Keratinocyte (primary cell): Measurements from ENCODE around the gene LILRA1. TPM values are rescaled to one million over a fixed set of nuclear protein-coding genes. Genes with fewer than 3 reads are reported as not detected.

ENCODE experiments used
- DNase-seq: peaks from one replicate; pipeline ENCODE4 v3.0.0-alpha.2; 2011; ENCODE audit warnings: low read depth, missing footprints, low spot score
- FAIRE-seq: peaks from 2 replicates; lab custom pipeline; 2011; peaks lifted over from hg19 to GRCh38; lab: Jason Lieb, UNC
- H2AFZ ChIP-seq: 2 replicates; pipeline ENCODE4 v1.6.0; 2012; ENCODE audit warnings: low read length, control low read depth, inconsistent platforms; ENCODE audit not compliant: control insufficient read depth
- H3K27ac ChIP-seq: 2 replicates; pipeline ENCODE4 v1.5.1; 2011; ENCODE audit warnings: low read length; ENCODE audit not compliant: control insufficient read depth, insufficient read depth
- H3K27me3 ChIP-seq: 3 replicates; pipeline ENCODE4 v1.6.0; 2011; ENCODE audit warnings: low read length; ENCODE audit not compliant: control insufficient read depth, insufficient read depth; ENCODE audit errors: extremely low read depth
- H3K36me3 ChIP-seq, 2 experiments: 2 replicates in 1 of 2; 3 replicates in 1 of 2; pipeline ENCODE4 v1.5.1; 2011; ENCODE audit warnings: low read length in 2 of 2, mild to moderate bottlenecking in 1 of 2; ENCODE audit not compliant: control insufficient read depth in 2 of 2, insufficient read depth in 2 of 2; ENCODE audit errors: extremely low read depth in 1 of 2
- H3K4me1 ChIP-seq: 3 replicates; pipeline ENCODE4 v1.5.1; 2011; ENCODE audit warnings: low read length; ENCODE audit not compliant: control insufficient read depth, insufficient read depth; ENCODE audit errors: extremely low read depth
- H3K4me2 ChIP-seq: 3 replicates; pipeline ENCODE4 v1.6.0; 2011; ENCODE audit warnings: low read depth, low read length; ENCODE audit not compliant: control insufficient read depth, insufficient read depth; ENCODE audit errors: extremely low read depth
- H3K4me3 ChIP-seq, 3 experiments: fragments of 200-600 bp in 1 of 3; sonication (generic) in 1 of 3; 2 replicates in 2 of 3; 3 replicates in 1 of 3; pipeline ENCODE4 v1.5.1; 2011 to 2016; ENCODE audit warnings: low read length in 3 of 3, mild to moderate bottlenecking in 3 of 3, control low read depth in 2 of 3, inconsistent platforms in 1 of 3, low read depth in 1 of 3, mixed read lengths in 1 of 3, mixed run types in 1 of 3, moderate library complexity in 1 of 3; ENCODE audit not compliant: control insufficient read depth in 2 of 3, insufficient read depth in 2 of 3; ENCODE audit errors: extremely low read depth in 1 of 3
- H3K79me2 ChIP-seq: 2 replicates; pipeline ENCODE4 v1.6.0; 2012; ENCODE audit warnings: low read length; ENCODE audit not compliant: control insufficient read depth, insufficient read depth
- H3K9ac ChIP-seq: 3 replicates; pipeline ENCODE4 v1.6.0; 2011; ENCODE audit warnings: low read length; ENCODE audit not compliant: control insufficient read depth, insufficient read depth; ENCODE audit errors: extremely low read depth
- H3K9me1 ChIP-seq: 3 replicates; pipeline ENCODE4 v1.6.0; 2011; ENCODE audit warnings: low read length; ENCODE audit not compliant: control insufficient read depth, insufficient read depth; ENCODE audit errors: extremely low read depth
- H3K9me3 ChIP-seq: 2 replicates; pipeline ENCODE4 v1.5.1; 2012; ENCODE audit warnings: low read depth, low read length; ENCODE audit not compliant: control insufficient read depth
- H4K20me1 ChIP-seq: 3 replicates; pipeline ENCODE4 v1.6.0; 2011; ENCODE audit warnings: low read length; ENCODE audit not compliant: control insufficient read depth, insufficient read depth; ENCODE audit errors: extremely low read depth
- CTCF ChIP-seq, 3 experiments: IDR thresholded peaks in 1 of 3; conservative IDR thresholded peaks in 1 of 3; optimal IDR thresholded peaks in 1 of 3; 2 replicates in 2 of 3; 3 replicates in 1 of 3; pipeline versions ENCODE3 to v1.5.1; 2011; ENCODE audit warnings: low read length in 3 of 3, mild to moderate bottlenecking in 3 of 3, moderate library complexity in 2 of 3, control low read depth in 1 of 3, inconsistent platforms in 1 of 3; ENCODE audit not compliant: insufficient read depth in 2 of 3; ENCODE audit errors: extremely low read depth in 1 of 3
- EZH2 ChIP-seq: IDR thresholded peaks from one replicate; pipeline ENCODE4 v1.6.1; 2012; ENCODE audit warnings: inconsistent platforms, mild to moderate bottlenecking, low read length, moderate library complexity
- dilution Hi-C: fragments of 300-500 bp; cut with MboI; formaldehyde crosslinking; loops from one replicate; pipeline ENCODE4 v1.7.0; 2020; ENCODE audit warnings: low sequenced_read_pairs; ENCODE audit not compliant: extremely low pct_ligation_motif_present
- polyA plus RNA-seq, 5 experiments: library from polyadenylated mRNA; depleted of rRNA in 3 of 5; stranded (reverse) in 3 of 5; stranded (forward) in 1 of 5; unstranded in 1 of 5; fragments of >200 nt; gene quantifications; 1 replicate in 1 of 5; 2 replicates in 3 of 5; 3 replicates in 1 of 5; pipeline versions ENCODE4 v1.2.1 to v1.2.3, GENCODE V29; 2011 to 2012; ENCODE audit warnings: missing spikeins in 2 of 5, low read depth in 1 of 5, low replicate concordance in 1 of 5

Gene LILRA1
- polyA plus RNA-seq, 1 donor (not counting 4 experiments of a cell fraction or from before 2014, with no cell fraction given) = not detected

GRCh38 chr19:54612428-54612827 is 19.0 kb downstream of the LILRA1 start:
- Histone ChIP-seq H3K4me3 (no peak overlapping the region), H3K79me2 (no peaks in the 10 kb centered on the region), H3K4me2 (no peak overlapping the region), H3K27me3 (no peaks in the 10 kb centered on the region), H3K9me3 (peaks cover 6% of the 10 kb centered on the region), H3K27ac (no peak overlapping the region), H3K4me1 (no peaks in the 10 kb centered on the region), H3K9ac (no peak overlapping the region), H4K20me1 (no peaks in the 10 kb centered on the region), H3K36me3 (no peaks in the 10 kb centered on the region), H2AFZ (no peak overlapping the region), H3K9me1 (no peaks in the 10 kb centered on the region)
- no peak for FAIRE-seq
- DNase-seq = no peak
- dilution Hi-C loops = no loop called here
- TF ChIP-seq EZH2 (no peak), CTCF (optimal IDR thresholded peaks at IDR 0.05 in 1 of 3, IDR thresholded peaks at IDR 0.05 in 1 of 3, conservative IDR thresholded peaks at IDR 0.05 in 1 of 3; ENCODE audit: extremely low read depth in 1 of 3, insufficient read depth in 2 of 3, low read length in 3 of 3) (no peak)

- Histone ChIP-seq H4K20me1 (no peaks in the 10 kb centered on the region), H3K27ac (no peak overlapping the region), H3K4me3 (no peak overlapping the region), H3K9me3 (no peaks in the 10 kb centered on the region), H3K4me1 (no peaks in the 10 kb centered on the region), H3K27me3 (no peaks in the 10 kb centered on the region), H3K9ac (no peak overlapping the region), H3K79me2 (no peaks in the 10 kb centered on the region), H3K36me3 (no peaks in the 10 kb centered on the region), H2AFZ (no peak overlapping the region), H3K4me2 (no peak overlapping the region), H3K9me1 (no peaks in the 10 kb centered on the region)
- FAIRE-seq = no peak
- dilution Hi-C loops = no loop called here
- DNase-seq = no peak
- TF ChIP-seq EZH2 (no peak), CTCF (optimal IDR thresholded peaks at IDR 0.05 in 1 of 3, IDR thresholded peaks at IDR 0.05 in 1 of 3, conservative IDR thresholded peaks at IDR 0.05 in 1 of 3; ENCODE audit: extremely low read depth in 1 of 3, insufficient read depth in 2 of 3, low read length in 3 of 3) (no peak)
Observed at GRCh38 chr19:54614726-54615125, 21.3 kb downstream of the LILRA1 start.
